Measurements from ENCODE around the gene PAEP. TPM values are rescaled to one million over a fixed set of nuclear protein-coding genes. Genes with fewer than 3 reads are reported as not detected.

PAEP gene
- total RNA-seq, 1 experiment from 2014 or later: not detected

GRCh38 chr9:135514342-135515082 is 47.0 kb upstream of the PAEP start:
- no peak for DNase-seq (ENCODE audit: unreplicated experiment)
- ChIA-PET POLR2A (no interaction called here), CTCF (interaction anchor here (0.6 to 0.7 kb wide), 2 partner anchors 53 to 769 kb away, joined by 3 read pairs; no protein-coding TSS in a partner anchor)
- no TSS peak for BruUV-seq (replicated peaks)
- Mint-ChIP-seq H3K36me3 (ENCODE audit: insufficient read depth, unreplicated experiment) (no peaks in the 10 kb centered on the region), H3K27me3 (ENCODE audit: insufficient read depth, unreplicated experiment) (peaks cover 25% of the 10 kb centered on the region), H3K4me3 (ENCODE audit: unreplicated experiment) (no peak overlapping the region), H3K9me3 (ENCODE audit: unreplicated experiment) (peaks cover 1% of the 10 kb centered on the region), H3K27ac (ENCODE audit: low read depth, unreplicated experiment) (no peak overlapping the region), H3K4me1 (ENCODE audit: insufficient read depth, unreplicated experiment) (peaks cover 7% of the 10 kb centered on the region)
- intact Hi-C loops (cut with micrococcal nuclease): no loop called here
- no peak for TF ChIP-seq CTCF (IDR thresholded peaks at IDR 0.05; ENCODE audit: unreplicated experiment)

- Mint-ChIP-seq H3K4me3 (ENCODE audit: unreplicated experiment) (no peak overlapping the region), H3K36me3 (ENCODE audit: insufficient read depth, unreplicated experiment) (no peaks in the 10 kb centered on the region), H3K27me3 (ENCODE audit: insufficient read depth, unreplicated experiment) (peaks cover 28% of the 10 kb centered on the region), H3K27ac (ENCODE audit: low read depth, unreplicated experiment) (no peak overlapping the region), H3K9me3 (ENCODE audit: unreplicated experiment) (no peaks in the 10 kb centered on the region), H3K4me1 (ENCODE audit: insufficient read depth, unreplicated experiment) (peaks cover 7% of the 10 kb centered on the region)
- POLR2A ChIA-PET: no interaction called here
- DNase-seq (ENCODE audit: unreplicated experiment): no peak
- BruUV-seq (replicated peaks): no TSS peak
- intact Hi-C loops (cut with micrococcal nuclease): no loop called here
- no peak for TF ChIP-seq CTCF (IDR thresholded peaks at IDR 0.05; ENCODE audit: unreplicated experiment)
- CTCF ChIA-PET: interaction anchor here (0.7 kb wide), 1 partner anchor 53 kb away, joined by 3 read pairs; no protein-coding TSS in a partner anchor
These were observed 46.2 kb upstream of the PAEP start for GRCh38 chr9:135515083-135515951.

DNA sequence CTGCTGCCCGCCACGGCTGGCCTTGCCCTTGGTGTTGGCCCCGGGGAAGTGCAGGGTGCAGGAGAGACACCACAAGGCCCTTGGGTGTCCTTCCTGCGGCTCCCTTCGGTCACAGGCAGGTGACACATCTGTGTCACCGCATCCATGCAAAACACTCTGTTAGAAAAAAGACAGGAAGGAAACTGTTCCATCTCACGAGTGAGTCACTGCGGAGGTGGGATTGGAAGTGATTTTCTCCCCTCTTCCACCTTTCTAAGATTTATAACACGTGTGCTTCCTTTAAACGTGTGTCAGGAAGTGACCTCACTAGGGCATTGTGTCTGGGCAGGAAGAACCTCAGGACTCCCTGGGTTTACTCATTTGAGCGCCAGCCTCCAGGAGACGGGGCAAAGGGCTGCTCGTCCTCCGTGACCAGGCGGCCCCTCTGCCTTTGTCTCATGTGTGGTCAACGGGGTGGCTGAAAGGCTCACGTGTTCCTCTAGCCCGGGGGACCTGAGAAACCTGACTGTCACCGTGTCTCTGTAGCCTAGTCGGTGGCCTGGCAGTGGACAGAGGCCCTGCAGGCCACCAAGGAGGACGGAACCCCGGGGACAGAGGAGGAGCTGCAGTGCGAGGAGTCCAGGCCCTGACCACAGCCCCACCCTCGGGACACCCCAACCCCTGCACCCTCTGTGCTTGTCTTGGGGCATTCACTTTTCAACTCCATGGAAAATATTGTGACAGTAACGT is 45.3 kb upstream of the PAEP start:
- Mint-ChIP-seq H3K9me3 (ENCODE audit: unreplicated experiment) (no peaks in the 10 kb centered on the region), H3K27ac (ENCODE audit: low read depth, unreplicated experiment) (no peak overlapping the region), H3K4me3 (ENCODE audit: unreplicated experiment) (no peak overlapping the region), H3K27me3 (ENCODE audit: insufficient read depth, unreplicated experiment) (peaks cover 28% of the 10 kb centered on the region), H3K36me3 (ENCODE audit: insufficient read depth, unreplicated experiment) (no peaks in the 10 kb centered on the region), H3K4me1 (ENCODE audit: insufficient read depth, unreplicated experiment) (peaks cover 7% of the 10 kb centered on the region)
- no peak for TF ChIP-seq CTCF (IDR thresholded peaks at IDR 0.05; ENCODE audit: unreplicated experiment)
- DNase-seq (ENCODE audit: unreplicated experiment): no peak
- intact Hi-C loops (cut with micrococcal nuclease): no loop called here
- ChIA-PET POLR2A (no interaction called here), CTCF (interaction anchor here (0.6 kb wide), 1 partner anchor 86 kb away, joined by 4 read pairs; no protein-coding TSS in a partner anchor)
- BruUV-seq (replicated peaks): no TSS peak

GRCh38 chr9:135517407-135517822 is 44.1 kb upstream of the PAEP start:
- DNase-seq (ENCODE audit: unreplicated experiment): no peak
- peaks cover 5% of the 10 kb centered on the region for H3K4me1 Mint-ChIP-seq (ENCODE audit: insufficient read depth, unreplicated experiment)
- intact Hi-C loops (cut with micrococcal nuclease): no loop called here
- no peak overlapping the region for H3K4me3 Mint-ChIP-seq (ENCODE audit: unreplicated experiment)
- peaks cover 28% of the 10 kb centered on the region for H3K27me3 Mint-ChIP-seq (ENCODE audit: insufficient read depth, unreplicated experiment)
- H3K9me3 Mint-ChIP-seq (ENCODE audit: unreplicated experiment): no peaks in the 10 kb centered on the region
- no peaks in the 10 kb centered on the region for H3K36me3 Mint-ChIP-seq (ENCODE audit: insufficient read depth, unreplicated experiment)
- no peak overlapping the region for H3K27ac Mint-ChIP-seq (ENCODE audit: low read depth, unreplicated experiment)
- no TSS peak for BruUV-seq (replicated peaks)
- ChIA-PET POLR2A (no interaction called here), CTCF (no interaction called here)
- TF ChIP-seq CTCF (IDR thresholded peaks at IDR 0.05; ENCODE audit: unreplicated experiment): no peak
